GM21786 (cell line): Measurements from ENCODE around the gene GPRIN2.
"Not testable (repeated sequence)": the region's sequence is repeated elsewhere in the genome, so short reads cannot be mapped to it uniquely, and the experiment has no call there.

Experiments
- ATAC-seq: cut with Tn5 transposase; IDR thresholded peaks from one replicate; pipeline ENCODE4 v1.9.1; 2021; ENCODE audit not compliant: unreplicated experiment

The GPRIN2 gene

DNA sequence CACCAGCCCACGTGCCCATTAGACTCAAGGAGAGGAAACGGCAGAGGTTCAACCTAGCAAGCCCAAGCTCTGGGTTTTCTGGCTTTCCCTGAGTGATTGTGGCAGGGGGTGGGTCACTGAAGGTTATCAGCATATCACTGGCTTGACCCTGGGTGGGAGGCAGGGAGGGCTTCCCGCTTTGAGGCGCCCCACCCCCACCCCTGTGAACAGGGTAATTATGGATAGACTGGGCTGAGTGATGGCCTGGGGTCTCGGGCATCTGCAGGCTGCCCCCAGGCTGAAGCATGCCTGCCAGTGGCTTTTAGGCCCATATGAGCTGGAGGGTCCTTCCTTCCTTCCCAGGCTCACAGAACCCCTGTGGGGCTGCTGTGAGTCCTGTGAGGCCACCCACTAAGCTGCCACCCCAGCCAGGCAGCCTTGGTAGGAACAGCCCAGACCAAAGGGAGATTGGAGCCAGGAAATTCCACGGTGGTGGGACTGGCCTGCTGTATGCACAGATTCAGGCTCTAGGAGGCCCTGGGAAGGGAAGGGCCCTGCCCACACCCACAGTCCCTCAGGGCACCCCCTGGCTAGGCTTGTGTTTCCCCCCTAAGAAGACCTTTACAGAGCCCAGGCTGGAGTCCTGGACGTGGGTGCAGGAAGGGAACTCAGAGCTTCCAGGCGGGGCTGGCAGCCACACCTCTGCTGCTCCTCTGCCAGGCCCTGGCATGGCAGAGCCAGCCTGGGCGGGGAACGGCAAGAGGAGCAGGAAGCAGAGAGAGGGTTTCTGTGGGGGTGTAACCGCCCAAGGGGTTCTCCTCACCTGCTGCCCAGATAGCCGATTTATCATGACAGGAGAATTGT is 33.1 kb downstream of the GPRIN2 start:
- ATAC-seq, result no peak

DNA sequence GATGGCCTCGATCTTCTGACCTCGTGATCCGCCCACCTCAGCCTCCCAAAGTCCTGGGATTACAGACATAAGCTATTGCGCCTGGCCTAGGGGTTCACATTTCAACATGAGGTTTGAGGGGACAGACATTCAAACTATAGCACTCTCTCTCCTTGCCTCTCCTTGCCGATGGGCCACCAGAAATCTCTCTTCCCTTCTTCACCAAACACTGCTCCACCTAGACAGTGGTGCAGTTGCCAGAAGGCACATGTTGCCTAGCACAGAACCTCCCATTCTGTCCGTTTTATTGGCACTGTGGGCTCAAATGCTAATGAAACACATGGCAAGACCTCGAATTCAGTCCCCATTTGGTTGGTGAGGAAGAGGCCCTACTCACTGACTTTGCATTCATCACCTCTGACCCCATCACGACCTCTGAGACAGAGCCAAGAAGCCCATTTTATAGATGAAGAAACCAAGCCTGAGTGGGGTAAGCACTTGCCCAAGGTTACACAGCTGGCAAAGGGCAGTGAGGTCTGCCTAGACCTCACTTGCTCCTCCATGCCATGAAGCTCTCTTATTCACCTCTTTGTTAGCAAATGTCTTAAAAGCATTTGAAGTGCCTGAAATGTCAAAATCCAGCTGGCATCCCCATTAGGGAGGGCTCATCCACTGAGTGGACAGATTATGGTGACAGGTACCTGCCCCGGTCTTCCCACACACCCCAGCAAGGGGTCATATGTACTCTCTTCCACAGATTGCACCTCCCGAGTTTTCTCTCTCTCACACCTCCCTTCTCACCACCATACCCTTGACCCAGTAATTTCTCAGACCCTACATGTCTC is 34.0 kb downstream of the GPRIN2 start:
- no peak for ATAC-seq

DNA sequence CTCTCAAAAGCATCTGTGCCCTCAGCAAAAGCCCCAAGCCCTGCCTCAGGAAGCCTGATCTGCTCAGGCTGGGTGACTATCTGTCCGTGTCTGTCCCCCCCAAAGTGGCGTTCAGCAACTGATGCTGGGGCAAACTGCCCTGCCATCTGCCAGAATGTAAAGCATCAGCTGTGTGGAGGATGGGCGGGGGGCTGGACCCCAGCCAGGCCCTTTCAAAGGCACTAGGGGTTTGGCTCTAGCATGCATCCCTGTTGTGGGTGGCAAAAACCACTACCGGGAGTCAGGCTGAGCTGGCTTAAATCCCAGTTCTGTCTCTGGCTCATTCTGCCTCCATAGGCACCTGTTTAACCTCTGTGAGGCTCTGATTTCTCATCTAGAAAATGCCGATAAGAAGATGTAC is 35.5 kb downstream of the GPRIN2 start:
- no peak for ATAC-seq

DNA sequence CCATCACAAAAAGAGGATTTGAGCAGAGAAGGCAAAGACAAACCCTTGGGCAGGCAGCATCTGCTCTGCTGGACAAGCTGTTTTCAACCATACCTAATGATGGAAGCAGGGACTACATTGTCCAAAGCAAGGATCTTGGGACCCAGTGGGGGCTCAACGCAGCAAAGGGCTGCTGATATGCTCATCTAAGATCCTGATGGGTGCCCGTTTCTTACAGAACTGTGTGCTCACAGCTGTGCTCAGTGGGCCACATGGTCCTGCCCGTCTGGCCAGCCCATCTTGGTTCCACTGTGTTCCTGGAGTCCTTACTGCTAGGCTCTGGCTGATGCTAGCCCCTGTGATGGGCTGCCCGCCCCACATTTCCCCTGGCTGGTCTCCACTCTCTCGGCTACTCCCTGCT is 36.1 kb downstream of the GPRIN2 start:
- no peak for ATAC-seq

DNA sequence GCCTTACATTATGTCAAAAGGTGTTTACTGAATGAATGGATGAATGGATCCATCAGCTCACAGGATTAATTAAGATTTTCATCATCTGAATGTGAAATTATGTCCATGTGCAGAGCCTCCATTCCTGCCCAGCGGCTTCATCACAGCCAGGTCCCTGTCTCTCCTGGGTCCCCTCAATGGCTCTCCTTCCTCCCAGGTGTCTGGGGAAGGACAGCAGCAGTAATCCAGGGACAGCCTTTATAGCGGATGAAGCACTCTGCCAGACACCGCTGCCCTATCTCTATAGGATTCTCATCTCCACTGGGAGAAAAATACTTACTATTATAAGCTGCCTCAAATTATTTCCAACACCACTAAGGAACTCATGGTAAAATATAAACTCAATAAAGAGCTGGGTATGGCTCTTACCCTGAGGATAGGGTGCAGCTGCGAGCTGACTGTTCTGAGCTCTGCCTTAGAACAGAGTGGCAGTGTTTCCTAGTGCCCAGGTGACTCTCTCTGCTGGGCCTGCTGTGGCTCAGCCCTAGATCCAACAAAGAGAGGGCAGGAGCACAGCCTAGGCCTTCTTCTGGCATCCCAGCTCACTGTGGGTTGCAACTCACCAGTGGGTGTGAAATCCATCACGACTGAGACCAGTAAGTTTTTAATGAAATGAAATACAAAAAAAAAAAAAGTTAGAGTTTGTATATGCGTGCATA is 38.3 kb downstream of the GPRIN2 start:
- ATAC-seq, result no peak

DNA sequence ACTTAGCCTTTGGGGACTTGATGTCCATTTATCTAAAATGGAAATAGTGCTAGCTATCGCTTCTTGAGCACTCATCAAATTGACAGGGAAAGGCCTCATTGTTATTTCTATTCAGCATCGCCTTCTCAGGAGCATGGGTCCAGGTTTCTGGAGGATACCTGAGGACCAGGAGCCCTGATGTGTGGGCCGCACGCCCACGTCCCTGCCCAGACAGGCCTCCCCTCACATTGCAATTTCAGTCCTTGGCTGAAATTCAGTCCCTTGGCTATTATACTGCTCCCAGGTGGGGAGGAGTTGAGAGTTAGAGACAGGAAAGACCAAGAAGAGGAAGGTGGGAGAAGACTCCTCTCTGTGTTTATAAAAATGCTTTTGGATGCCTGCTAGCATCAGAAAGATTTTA is 38.9 kb downstream of the GPRIN2 start:
- no peak for ATAC-seq

DNA sequence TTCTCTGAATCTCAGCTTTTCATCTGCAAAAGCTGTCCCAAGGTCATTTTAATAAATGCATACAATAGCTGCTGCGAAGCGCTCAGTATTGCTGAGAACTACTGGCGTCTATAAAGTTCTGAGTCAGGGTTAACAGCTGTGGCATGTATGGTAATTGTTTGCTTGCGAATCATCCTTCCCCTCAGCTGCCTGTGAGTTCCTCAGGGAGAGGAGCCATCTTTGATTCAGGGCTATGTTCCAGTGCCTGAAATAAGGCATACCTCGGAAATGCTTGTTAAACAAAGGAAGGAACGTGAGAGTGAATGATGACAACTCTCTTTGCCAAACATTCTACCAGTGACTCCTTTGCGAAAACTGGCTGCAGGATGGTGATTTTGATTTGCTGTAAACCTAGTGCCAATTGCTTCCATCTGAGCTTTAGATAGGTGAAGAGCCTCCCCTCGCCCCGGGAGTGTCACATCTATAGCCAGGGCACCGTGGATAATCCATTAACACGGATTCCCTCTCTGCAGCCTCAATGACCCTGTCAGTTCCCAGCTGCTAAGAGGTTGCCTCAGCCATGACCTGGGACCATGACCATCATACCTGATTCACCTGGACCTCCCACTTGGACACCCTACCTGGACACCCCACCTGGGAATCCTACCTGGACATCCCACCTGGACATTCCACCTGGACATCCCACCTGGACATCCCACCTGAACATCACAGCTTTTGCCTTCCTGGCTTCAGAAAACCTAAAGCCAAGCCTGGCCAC is 39.6 kb downstream of the GPRIN2 start:
- no peak for ATAC-seq

DNA sequence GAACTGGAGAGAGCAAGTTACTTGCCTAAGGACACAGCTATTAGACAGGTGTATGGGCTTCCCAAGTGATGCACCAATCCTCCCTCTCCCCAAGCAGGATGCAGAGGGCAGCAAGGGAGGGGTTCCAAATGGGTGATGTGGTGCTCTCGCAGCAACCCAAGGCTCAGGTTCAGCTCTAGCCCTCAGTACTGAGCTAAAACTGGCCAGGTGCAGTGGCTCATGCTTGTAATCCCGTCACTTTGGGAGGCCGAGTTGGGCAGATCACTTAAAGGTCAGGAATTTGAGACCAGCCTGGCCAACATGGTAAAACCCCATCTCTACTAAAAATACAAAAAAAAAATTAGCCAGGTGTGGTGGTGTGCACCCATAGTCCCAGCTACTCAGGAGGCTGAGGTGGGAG is 40.7 kb downstream of the GPRIN2 start:
- ATAC-seq, result no peak

DNA sequence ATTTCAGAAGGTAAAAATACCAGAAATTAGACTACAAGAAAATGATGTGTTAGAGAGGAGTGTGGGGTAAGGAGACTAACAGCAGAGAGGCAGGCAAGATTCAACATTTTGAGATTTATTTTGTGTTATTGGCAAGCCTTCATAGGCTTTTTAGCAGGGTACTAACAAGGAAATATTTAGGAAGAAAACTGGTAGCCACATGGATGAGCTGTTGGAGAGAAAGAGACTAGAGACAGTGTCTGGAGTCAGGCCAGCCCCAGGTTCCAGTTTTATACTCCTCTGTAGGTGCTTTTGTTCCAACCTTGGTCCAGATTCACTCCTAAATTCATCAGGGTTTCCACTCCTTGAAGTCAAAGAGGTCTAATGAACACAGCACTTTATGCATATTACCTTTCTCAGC is 41.1 kb downstream of the GPRIN2 start:
- ATAC-seq, result no peak

DNA sequence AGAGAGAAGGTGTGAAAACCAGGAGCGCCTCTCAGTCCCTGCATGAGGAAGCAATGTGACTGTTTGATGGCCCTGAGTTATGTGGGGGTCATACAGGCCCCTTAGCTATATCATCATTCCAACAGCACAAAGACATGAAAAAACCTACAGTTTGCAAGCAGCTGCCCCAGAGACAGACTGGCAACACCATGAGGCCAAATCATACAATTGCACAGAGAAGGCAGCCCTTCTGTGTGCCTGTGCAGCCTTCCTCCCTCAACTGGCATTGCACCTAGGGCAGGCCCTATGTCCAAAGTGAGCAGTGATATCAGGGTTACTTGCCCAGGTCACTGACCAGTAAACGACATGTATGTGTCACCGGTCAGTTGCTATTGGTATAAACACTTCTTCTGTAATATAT is 41.6 kb downstream of the GPRIN2 start:
- no peak for ATAC-seq

DNA sequence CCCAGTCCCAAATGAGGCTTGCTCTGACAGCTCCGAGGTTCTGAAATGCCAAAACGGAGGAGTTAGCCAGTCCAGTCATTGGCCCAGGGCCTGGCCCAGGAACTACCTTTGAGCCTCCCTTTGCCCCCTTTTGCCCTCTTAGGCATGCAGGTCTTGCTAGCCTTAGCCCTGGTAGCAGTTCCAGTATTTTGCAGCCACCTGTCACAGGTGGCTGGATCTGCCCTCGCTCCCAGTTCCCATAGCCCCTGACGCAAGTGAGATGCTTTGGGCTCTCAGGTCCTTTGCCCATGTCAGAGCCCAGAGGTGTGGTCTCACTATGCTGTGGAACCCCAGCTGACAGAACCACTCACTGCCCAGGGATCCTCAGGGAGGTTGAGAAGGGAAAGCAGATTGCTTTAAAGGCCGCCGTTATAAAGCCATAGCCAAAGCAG is 42.0 kb downstream of the GPRIN2 start:
- ATAC-seq, result no peak

DNA sequence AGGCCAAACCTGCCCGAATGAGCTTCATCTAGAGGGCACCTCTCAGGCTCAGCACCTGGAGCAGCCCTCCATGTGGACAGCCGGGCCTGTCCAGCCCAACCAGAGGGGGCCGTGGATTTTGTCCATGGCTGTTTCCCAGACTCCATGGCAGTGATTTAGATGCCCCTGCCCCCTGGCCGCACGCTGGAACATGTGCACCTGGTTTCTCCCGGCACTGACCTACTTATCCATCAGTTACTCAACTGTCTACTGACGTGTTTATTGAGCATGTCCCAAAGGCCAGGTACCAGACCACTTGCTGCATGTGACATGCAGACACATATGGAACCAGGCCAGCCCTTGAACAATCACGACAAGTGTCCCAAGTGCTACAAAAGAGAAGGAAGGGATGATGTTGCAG is 43.1 kb downstream of the GPRIN2 start:
- ATAC-seq, result not testable (repeated sequence)

DNA sequence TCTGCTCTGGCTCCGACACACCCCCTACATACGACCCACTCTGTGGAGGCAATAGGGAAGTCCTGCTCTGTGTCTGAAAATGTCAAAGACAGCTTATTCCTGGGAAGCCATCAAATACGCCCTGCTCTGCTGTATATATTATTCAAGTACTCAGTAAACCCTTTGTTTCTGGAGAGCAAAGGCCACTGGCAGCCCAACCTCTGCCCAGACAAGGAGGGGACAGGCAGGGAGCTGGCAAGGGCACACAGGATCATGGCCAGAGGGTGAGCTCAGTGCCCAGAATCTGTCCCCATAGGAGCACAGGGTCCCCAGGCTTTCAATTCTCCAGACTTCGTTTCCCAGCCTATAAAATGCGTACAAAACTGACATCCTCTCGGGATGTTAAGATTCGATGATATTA is 43.7 kb downstream of the GPRIN2 start:
- not testable (repeated sequence) for ATAC-seq

DNA sequence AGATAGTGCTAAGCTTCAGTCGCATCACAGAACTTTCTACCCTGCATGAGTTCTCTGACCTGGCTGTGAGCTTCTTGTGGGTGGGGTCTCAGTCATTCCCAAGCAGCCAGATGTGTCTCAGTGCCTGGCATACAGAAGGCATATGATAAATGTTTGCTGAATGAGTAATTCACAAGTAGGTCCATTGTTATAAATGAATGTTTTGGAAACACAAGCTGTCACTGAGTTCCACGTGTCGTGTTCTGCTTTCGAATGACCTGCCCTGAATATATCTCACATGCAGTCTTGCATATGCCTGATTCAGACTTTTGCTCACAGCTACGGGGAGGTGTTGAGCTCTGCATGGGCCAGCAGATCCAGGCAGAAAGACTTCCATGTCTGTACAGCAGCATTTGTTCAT is 44.5 kb downstream of the GPRIN2 start:
- ATAC-seq, result not testable (repeated sequence)
